ENCODE measurements around the gene LSM2.
"Not testable (repeated sequence)": the region's sequence is repeated elsewhere in the genome, so short reads cannot be mapped to it uniquely, and the experiment has no call there.

LSM2 gene

DNA sequence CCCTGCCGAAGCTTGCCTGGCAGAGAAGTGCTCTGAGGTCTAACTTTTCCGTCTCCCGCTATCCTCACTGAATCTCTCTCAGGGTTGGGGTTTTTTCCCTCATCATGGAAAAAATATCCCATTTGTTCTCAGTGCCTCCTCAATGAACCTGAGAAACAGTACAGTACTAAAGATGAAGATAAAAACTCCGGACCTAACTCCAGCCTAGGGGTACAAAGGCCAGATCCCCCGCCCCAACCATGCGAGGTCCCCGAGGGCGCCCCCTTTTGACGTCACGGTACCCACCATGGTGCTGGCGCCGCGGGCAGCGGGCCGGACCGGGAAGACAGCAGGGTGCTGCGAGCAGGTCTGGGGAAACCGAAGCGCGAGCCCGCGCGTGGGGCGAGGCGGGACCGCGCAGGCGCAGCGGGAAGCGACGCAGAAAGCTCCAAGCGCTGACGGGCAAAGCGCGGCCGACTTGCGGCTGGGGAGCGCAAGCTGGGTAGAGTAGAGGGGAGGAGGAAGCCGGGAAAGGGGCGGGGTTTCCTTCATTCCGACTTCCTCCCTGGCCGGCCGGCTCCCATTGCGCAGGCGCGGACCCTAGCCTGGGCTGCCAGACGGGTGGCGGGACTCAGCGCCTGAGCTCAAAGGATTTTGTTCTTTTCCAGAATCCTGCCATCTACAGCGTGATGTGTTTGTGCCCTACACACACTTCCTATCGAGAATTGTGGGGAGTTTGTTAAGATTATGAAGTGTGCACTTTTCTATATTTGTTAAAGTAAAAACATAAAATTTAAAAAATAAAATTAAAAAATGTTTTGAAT is at the start of gene LSM2:
LSM2 (minus strand) TSS at position 497 of the 803 bp plus-strand sequence; CDS start at position 288, 209 bp downstream.
- DNase-seq (ENCODE audit: low read depth in 1 of 2, low spot score in 1 of 2): peak; percentile 93 to 95

DNA sequence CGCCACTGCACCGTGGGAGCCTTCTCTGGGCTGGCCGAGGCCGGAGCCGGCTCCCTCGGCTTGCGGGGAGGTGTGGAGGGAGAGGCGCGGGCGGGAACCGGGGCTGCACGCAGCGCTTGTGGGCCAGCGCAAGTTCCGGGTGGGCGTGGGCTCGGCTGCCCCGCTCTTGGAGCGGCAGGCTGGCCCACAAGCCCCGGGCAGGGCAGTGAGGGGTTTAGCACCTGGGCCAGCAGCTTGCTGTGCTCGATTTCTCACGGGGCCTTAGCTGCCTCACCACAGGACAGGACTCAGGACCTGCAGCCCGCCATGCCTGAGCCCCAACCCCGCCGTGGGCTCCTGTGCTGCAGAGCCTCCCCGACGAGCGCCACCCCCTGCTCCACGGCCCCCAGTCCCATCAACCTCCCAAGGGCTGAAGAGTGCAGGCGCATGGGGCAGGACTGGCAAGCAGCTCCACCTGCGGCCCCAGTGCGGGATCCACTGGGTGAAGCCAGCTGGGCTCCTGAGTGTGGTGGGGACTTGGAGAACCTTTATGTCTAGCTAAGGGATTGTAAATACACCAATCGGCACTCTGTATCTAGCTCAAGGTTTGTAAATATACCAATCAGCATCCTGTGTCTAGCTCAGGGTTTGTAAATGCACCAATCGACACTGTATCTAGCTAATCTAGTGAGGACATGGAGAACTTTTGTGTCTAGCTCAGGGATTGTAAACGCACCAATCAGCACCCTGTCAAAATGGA is 45.4 kb upstream of the LSM2 start:
- DNase-seq (ENCODE audit: low read depth in 1 of 2, low spot score in 1 of 2): not testable (repeated sequence)

DNA sequence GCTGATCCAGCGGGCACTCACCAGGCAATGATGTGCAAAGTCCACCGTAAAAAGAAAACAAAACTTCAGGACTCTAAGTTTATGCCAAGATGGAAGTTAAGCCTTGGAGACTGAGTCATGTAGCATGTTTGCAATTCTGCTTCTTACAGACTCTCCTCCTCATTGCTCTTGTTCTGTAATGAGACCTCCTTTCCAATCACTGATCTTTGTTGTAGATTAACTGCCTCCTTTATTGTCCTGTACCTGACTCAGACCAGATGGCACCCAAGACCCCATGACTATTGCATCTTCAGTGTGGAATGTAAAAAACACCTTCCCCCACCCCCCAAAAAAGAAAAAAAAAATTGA is 44.7 kb upstream of the LSM2 start:
- DNase-seq (ENCODE audit: low read depth in 1 of 2, low spot score in 1 of 2): no peak

DNA sequence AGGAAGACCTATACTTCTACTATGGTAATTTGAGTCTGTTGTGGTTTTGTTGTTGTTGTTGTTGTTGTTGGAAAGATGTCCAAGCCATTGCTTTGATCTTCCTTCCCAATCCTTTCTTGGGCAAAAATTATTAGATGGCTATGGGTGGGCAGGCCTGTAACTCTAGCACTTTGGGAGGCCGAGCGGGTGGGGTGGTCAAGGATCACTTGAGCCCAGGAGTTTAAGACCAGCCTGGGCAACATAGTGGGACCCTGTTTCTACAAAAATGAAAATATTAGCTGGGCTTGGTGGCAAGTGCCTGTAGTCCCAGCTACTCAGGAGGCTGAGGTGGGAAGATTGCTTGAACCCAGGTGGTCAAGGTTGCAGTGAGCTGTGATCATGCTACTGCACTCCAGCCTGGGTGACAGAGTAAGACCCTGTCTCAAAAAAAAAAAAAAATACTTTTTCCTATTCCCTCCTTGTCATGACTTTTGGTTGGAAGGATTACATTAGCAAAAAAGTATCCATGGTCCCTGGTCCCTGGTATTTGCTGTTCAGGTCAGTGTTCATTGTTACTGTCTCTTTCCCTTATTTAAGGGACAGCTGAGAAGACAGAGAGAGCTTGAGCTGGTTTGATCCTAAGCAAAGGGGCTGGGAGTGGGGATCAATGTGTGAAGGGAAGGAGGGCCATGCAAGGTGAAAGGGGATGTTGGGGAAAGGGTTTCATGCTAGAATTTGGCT is 44.2 kb upstream of the LSM2 start:
- no peak for DNase-seq (ENCODE audit: low read depth in 1 of 2, low spot score in 1 of 2)

DNA sequence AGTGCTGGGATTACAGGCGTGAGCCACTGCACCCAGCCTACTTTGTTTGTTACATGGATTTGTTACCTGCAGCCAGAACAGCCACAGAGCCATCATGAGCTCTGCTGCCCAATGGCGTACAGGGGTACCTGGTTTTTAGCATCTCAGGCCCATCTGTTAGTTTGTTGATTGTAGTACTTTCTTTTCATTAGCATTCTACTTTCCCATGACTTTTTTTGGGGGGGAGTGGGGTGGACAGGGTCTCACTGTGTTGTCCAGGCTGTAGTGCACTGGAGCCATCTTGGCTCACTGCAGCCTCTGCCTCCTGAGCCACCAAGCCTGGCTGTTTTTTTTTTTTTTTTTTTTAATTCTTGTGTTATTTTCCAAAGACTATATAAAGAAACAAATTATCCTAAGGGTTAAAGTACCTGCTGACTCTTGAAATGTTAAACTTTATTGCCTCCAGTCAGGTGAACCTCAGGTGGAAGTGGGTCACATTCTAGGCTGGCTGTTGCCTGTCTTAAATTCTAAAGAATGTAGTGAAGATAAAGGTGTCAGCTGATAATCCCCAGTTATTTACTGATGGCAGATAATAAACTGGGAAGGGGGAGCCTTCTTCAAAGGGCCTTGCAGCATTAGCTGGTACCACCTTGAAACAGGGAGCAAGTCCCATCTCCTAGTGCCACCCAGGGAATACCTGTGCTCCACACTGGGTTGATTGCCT is 40.7 kb upstream of the LSM2 start:
- DNase-seq (ENCODE audit: low read depth in 1 of 2, low spot score in 1 of 2): no peak

DNA sequence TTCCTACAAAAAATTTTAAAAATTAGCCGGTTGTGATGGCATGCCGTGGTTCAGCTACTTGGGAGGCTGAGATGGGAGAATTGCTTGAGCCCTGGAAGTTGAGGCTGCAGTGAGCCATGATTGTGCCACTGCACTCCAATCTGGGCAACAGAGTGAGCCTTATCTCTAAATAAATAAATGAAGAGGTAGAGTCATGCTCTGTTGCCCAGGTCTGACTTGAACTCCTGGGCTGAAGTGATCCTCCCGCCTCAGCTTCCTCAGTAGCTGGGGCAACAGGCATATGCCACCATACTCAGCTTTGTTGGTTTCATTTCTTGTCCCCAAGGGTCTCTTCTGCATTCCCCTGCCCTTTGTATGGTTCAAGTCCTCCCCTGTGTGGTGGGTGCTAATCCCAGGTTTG is 37.7 kb upstream of the LSM2 start:
- no peak for DNase-seq (ENCODE audit: low read depth in 1 of 2, low spot score in 1 of 2)

DNA sequence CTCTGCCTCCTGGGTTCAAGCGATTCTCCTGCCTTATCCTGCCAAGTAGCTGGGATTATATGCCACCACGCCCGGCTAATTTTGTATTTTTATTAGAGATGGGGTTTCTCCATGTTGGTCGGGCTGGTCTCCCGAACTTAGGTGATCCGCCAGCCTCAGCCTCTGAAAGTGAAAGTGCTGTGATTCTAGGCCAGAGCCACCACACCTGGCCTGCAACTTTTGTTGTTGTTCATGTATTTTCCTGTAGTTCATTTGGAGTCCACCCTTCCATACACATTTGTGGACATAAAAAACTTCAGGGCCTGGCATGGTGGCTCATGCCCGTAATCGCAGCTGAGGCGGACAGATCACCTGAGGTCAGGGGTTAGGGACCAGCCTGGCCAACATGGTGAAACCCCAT is 35.3 kb upstream of the LSM2 start:
- no peak for DNase-seq (ENCODE audit: low read depth in 1 of 2, low spot score in 1 of 2)

DNA sequence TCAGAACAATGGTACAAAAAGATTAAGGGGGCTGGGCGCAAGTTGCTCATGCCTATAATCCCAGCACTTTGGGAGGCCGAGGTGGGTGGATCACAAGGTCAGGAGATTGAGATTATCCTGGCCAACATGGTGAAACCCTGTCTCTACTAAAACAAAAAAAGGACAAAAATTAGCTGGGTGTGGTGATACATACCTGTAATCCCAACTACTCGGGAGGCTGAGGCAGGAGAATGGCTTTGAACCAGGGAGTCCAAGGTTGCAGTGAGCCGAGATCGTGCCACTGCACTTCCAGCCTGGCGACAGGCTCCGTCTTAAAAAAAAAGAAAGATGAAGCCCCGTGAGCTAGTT is 33.0 kb upstream of the LSM2 start:
- not testable (repeated sequence) for DNase-seq (ENCODE audit: low read depth in 1 of 2, low spot score in 1 of 2)

DNA sequence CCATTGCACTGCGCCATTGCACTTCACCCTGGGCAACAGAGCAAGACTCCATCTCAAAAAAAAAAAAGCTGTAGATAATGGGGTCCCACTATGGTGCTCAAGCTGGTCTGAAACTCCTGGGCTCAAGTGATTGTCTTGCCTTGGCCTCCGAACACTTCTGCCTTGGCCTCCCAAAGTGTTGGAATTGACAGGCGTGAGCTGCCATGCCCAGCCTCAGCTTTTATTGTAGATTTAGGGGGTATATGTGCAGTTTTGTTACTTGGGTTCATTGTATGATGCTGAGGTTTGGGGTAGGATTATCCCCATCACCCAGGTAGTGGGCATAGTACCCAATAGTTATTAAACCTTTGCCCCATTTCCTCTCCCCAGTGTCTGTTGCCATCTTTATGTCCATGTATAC is 32.2 kb upstream of the LSM2 start:
- DNase-seq (ENCODE audit: low read depth in 1 of 2, low spot score in 1 of 2): no peak

DNA sequence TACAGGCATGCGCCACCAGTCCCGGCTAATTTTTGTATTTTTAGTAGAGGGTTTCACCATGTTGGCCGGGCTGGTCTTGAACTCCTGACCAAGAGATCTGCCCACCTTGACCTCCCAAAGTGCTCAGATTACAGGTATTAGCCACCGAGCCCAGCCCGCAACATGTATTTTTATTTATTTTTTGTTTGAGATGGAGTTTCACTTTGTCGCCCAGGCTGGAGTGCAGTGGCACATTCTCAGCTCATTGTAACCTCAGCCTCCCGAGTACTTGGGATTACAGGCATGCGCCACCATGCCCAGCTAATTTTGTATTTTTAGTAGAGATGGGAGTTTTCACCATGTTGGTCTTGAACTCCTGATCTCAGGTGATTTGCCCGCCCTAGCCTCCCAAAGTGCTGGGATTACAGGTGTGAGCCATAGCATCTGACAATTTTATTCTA is 31.4 kb upstream of the LSM2 start:
- not testable (repeated sequence) for DNase-seq (ENCODE audit: low read depth in 1 of 2, low spot score in 1 of 2)

DNA sequence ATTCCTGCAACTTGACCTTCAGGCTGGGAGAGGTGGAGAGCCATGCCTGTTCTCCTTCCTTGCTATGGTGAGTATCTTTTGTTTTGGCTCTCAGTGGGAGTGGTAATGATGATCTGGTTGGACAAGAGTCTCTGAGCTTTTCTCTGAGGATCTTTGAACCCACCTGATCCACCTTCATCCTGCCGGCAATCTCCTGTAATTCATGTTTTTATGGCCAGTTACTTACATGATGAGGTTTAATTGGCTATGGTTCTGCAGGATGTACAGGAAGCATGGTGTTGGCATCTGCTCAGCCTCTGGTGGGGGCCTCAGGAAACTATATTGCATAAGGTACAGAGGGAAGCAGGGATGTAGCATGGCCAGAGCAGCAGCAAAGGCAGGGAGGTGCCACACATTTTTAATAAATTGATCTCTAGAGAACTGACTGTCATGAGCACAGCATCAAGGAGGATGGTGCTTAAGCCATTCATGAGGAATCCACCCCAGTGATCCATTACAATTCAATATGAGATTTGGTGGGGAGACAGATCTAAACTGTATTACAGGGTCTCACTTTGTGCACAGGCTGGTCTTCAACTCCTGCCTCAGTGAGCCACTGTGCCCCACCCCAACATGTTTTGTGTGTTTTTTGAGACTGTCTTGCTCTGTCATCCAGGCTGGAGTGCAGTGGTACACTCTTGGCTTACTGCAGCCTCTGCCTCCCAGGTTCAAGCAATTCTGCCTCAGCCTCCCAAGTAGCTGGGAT is 30.8 kb upstream of the LSM2 start:
- no peak for DNase-seq (ENCODE audit: low read depth in 1 of 2, low spot score in 1 of 2)

DNA sequence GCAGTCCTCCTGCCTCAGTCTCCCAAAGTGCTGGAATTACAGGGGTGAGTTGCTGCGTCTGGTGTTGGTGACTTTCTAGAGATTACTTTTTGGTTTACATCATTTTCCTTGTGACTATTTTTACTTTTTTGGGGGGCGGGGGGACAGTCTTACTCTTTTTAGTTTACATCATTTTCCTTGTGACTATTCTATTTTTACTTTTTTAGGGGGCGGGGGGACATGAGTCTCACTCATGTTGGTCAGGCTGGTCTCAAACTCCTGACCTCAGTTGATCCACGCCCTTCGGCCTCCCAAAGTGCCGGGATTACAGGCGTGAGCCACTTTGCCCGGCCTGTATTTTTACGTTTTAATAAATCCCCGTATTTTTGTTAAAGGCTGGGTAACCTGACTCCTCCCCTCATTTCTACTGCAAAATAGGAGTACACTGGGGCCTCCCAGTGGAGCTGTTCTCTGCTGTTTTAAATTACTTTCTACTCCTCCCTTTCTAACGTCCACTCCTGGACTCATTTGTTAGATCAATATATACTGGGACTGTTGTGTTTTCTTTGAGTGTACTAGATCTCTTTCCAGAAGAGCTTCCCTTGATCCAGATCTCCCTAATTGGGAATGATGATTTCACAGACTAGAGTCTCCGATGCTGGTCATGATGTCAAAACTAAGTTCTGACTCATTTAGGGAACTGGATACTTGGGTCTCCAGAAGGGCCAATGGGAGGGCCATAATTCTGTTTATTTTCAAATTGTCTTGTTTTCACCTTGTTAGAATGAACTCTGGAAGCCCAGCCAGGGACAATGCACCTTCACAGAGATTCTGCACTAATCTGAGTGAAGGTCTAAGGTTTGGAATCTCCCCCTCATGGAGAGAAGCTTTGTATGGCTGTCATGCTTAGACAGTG is 30.0 kb upstream of the LSM2 start:
- DNase-seq (ENCODE audit: low read depth in 1 of 2, low spot score in 1 of 2): no peak

DNA sequence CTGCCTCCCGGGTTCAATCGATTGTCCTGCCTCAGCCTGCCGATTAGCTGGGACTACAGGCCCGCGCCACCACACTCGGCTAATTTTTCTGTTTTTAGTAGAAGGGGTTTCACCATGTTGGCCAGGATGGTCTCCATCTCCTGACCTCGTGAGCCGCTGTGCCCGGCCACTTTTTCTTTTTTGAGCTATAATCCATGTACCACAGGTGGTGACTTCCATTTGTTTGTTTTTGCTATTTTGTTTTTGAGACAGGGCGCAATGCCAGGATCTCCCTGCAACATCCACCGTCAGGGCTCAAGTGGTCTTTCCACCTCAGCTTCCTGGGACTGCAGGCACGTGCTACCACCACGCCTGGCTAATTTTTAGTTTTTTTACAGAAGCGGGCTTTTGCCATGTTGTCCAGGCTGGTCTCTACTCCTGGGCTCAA is 29.3 kb upstream of the LSM2 start:
- no peak for DNase-seq (ENCODE audit: low read depth in 1 of 2, low spot score in 1 of 2)

DNA sequence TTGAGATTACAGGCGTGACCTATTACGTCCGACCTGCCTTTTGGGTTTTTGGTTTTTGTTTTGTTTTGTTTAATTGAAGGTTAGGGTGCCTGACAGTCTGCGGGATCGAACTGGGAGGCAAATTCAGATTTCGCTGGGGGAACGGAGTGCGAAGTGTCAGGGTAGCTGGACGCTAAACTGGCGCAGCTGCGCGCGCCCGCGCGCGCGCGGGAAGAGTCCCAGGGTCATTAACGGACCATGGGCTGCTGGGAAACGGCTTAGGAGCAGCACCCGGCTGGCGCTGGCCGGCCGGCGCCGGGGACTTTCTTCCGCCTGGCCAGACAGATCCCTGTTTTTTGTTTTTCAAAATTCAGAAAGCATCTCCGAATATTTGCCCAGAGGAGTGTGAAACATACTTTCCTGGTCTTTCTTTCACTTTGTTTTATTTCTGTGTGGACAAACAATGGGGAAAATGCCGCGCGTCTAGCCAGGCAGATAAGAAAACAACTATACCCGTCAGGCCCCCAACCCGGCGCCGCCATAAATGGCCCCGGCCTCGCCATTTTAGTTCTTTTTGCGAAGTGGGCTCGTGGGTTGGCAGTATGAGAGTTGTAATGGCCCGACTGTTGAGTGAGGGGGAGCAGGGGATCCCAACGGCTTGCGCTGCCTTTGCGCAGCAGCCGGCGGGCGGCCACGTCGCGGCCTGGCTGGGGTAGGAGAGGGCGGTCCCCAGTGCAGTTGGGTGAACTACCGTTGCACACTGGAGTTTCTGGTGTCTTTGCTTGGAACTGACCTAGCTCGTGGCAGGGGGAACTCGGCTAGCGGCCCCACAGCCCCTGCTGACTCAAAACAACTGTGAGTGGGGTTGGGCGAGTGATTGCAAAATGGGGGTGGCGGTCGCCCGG is 27.8 kb upstream of the LSM2 start:
- peak; percentile 71 to 73 for DNase-seq (ENCODE audit: low read depth in 1 of 2, low spot score in 1 of 2)

DNA sequence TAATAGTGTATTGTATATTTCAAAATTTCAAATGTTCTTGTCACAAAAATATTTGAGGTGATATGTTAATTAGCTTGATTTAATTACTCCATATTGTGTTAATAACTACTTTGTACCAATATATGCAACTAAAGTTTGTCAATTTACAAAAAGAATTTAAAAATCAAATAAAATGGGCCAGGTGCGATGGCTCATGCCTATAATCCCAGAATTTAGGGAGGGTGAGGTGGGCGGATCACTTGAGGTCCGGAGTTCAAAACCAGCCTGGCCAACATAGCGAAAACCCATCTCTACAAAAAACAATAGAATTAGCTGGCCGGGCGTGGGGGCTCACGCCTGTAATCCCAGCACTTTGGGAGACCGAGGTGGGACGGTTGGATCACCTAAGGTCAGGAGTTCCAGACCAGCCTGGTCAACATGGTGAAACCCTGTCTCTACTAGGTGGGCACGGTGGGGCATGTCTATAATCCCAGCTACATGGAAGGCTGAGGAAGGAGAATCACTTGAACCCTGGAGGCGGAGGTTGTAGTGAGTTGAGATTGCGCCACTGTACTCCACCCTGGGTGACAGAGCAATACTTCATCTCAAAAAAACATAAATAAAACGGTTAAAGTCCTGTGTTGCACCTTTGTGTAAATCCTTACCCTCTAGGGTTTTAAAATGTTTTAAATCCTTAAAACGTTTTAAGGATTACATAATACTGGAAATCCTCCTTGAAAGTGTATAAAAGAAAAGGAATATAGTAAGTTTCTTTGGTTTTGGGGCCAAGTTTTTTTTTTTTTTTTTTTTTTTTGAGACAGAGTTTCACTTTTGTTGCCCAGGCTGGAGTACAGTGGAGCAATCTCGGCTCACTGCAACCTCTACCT is 24.8 kb upstream of the LSM2 start:
- no peak for DNase-seq (ENCODE audit: low read depth in 1 of 2, low spot score in 1 of 2)

DNA sequence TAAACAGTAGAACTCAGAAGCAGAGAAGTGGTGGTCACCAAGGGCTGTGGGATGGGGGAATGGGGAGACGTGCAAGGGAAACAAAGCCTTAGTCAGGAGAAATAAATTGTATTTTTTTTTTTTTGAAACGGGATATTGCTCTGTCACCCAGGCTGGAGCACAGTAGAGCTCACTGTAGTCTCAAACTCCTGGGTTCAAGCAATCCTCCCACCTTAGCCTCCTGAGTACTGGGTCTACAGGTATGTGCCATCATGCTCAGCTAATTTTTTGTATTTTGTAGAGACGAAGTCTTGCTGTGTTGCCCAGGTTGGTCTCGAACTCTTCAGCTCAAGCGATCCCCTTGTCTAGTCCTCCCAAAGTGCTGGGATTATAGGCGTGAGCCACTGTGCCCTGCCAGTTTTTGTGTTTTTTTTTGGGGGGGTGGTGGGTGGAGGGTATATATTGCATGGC is 24.1 kb upstream of the LSM2 start:
- DNase-seq (ENCODE audit: low read depth in 1 of 2, low spot score in 1 of 2): no peak

DNA sequence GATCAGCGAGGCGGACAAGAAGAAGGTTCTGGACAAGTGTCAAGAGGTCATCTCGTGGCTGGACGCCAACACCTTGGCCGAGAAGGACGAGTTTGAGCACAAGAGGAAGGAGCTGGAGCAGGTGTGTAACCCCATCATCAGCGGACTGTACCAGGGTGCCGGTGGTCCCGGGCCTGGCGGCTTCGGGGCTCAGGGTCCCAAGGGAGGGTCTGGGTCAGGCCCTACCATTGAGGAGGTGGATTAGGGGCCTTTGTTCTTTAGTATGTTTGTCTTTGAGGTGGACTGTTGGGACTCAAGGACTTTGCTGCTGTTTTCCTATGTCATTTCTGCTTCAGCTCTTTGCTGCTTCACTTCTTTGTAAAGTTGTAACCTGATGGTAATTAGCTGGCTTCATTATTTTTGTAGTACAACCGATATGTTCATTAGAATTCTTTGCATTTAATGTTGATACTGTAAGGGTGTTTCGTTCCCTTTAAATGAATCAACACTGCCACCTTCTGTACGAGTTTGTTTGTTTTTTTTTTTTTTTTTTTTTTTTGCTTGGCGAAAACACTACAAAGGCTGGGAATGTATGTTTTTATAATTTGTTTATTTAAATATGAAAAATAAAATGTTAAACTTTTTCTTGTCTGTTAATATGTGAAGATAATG is 23.0 kb upstream of the LSM2 start:
- no peak for DNase-seq (ENCODE audit: low read depth in 1 of 2, low spot score in 1 of 2)
